HG03045 (cell line): Measurements from ENCODE around the gene CD274.
"Not testable (repeated sequence)": the region's sequence is repeated elsewhere in the genome, so short reads cannot be mapped to it uniquely, and the experiment has no call there.

Source experiments
- ATAC-seq: cut with Tn5 transposase; IDR thresholded peaks from one replicate; pipeline ENCODE4 v1.9.1; 2021; ENCODE audit warnings: mild to moderate bottlenecking, moderate library complexity; ENCODE audit not compliant: unreplicated experiment

Gene CD274

GRCh38 chr9:5493679-5494511 is 43.6 kb downstream of the CD274 start:
- peak; percentile 80 for ATAC-seq

DNA sequence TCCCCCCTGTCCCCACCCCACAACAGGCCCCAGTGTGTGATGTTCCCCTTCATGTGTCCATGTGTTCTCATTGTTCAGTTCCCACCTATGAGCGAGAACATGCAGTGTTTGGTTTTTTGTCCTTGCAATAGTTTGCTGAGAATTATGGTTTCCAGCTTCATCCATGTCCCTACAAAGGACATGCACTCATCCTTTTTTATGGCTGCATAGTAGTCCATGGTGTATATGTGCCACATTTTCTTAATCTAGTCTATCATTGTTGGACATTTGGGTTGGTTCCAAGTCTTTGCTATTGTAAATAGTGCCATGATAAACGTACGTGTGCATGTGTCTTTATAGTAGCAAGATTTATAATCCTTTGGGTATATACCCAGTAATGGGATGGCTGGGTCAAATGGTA is 44.4 kb downstream of the CD274 start:
- ATAC-seq = not testable (repeated sequence)

GRCh38 chr9:5499157-5499556 is 48.8 kb downstream of the CD274 start:
- no peak for ATAC-seq

DNA sequence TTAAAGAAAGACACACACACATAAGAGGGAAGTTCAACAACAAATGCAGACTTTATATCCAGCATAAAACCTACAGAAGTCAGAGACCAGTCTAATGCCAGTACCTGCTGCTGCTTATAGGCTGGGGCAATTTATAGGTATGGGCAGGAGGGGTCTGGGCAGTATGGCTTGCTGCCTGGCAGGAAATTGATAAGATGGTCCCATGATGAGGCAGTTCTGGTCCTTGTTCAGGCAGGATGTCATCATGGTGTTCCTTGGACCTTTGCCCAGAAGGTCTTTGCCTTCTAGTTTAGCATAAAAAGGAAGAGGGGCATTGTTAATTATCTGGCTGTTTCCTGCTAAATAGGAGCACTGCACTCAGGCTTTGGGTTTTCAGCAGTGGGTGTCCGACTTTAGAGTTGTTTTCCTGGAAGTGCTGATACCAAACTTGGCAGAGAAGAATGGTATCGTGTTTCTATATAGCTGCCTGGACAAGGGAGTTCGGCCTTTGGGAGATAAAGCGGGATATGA is 49.6 kb downstream of the CD274 start:
- no peak for ATAC-seq

DNA sequence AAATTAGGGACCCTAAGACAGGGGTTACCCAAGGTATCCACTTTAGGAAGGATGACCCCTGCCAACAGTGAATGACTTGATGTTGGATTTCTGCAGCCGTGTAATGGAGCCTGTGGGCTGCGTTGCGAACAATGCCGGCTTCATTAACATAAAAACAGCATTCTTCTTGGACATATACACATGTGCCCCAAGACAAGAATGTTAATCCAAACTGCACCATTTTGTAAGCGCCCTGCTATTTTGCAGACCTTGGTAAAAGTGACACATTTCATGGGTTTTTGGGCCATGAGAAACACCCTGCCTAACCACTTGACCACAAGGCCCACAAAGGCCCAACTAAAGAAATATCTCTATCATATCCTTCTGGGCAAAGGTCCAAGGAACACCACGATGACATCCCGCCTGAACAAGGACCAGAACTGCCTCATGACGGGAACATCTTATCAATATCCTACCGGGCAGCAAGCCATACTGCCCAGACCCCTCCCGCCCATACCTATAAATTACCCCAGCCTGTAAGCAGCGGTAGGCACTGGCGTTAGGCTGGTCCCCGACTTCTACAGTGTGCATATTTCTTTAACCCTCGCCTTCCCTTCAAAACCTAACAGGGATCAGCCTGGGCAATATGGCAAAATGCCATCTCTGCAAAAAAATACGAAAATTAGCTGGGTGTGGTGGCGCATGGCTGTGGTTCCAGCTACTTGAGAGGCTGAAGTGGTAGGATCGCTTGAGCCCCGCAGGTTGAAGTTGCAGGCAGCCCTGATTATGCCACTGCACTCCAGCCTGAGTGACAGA is 50.3 kb downstream of the CD274 start:
- no peak for ATAC-seq

DNA sequence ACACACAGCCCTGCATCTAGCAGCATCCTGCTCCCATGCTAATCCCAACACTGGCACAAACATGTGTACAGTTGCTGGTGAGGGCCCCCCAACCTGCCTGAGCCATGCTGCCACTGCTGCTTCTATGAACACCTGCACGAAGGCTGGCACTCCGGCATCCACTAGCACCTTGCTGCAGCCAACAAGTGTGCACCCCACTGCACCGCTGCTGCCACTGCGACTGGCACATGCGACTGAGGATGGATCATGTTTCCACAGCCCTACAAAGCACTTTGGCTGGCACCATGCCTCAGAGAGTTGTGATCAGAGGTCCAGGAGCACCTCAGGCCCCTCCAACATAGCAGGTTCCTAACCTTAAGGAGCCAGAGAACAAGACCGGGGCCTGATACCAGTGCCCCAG is 52.2 kb downstream of the CD274 start:
- no peak for ATAC-seq

- ATAC-seq = no peak
Measured at GRCh38 chr9:5509573-5509972, 59.2 kb downstream of the CD274 start.

- ATAC-seq = peak; percentile 69
Measured at GRCh38 chr9:5510360-5510931, 60.1 kb downstream of the CD274 start, which contains the start of gene PDCD1LG2. TSS of gene PDCD1LG2 (plus strand) at chr9:5510531. CDS start at chr9:5522547, 12,016 bp downstream.

DNA sequence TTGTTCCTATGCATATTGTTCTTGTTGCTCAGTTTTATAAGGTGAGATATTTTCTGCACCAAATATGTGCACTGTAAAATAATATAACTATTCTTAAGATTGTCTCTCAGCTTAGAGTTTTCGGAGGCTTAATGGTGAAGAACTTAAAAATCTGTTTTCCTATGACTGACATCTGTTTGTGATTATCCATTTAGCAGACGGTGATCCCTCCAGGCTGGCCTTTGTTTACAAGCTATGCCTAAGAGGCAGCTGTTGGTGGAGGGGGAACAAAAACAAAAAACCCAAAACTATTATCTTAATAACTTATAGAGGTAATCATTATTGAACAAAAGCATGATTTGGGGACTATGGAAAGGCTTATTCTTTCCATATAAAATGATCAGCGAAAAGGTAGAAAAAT is 60.6 kb downstream of the CD274 start:
- no peak for ATAC-seq

- ATAC-seq = no peak
Measured at GRCh38 chr9:5511476-5511875, 61.1 kb downstream of the CD274 start.

DNA sequence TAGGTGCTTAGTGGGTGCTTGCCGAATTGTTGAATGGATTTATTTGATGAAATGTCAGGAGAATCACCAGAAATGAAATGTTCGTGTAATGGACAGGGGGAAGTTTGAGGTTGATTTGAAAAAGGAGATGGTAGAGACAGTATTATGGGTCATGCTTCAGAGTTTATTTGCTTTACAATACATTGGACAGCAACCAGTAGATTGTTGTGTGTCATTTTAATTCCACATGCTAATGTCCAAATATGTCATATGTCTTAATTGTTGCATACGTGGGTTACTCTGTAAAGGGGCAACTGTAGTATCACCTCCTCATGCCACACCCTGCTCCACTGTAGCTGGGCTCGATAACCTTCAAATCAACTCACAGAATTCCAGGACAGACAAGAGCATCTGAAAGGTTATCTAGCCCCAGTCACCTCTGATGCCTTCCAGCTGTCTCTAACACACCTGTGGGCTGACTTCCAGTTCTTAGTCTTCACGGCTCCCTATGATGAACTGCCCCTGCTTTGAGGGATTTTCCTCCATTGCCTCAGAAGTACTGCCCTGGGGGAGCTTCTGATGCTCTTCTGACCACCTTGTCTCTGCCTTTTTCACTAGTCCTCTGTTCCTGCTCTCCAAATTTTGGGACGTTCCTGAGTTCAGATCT is 61.7 kb downstream of the CD274 start:
- no peak for ATAC-seq

GRCh38 chr9:5512658-5513452 is 62.5 kb downstream of the CD274 start:
- ATAC-seq = no peak

- no peak for ATAC-seq
Measured at GRCh38 chr9:5513966-5514616, 63.7 kb downstream of the CD274 start.

- ATAC-seq = no peak
Measured at GRCh38 chr9:5514617-5515260, 64.4 kb downstream of the CD274 start.

DNA sequence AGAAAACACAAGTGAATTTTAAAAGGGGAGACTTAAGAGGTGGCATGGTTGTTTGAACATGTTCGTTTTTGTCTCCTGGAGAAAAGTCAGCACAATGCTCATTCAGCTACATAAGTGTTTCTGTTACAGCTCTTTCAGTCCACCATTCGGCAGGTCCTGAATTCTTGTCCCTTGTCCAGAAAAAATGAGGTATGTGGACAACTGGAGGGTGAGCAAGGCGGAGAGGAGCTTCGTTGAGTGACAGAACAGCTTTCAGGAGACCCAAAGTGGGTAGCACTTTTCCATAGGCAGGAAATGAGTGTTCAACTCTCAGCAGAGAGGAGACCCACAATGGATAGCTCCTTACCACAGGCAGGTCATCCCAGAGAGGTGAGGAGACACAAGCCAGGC is 64.9 kb downstream of the CD274 start:
- no peak for ATAC-seq

- no peak for ATAC-seq
Measured at GRCh38 chr9:5516453-5517220, 66.3 kb downstream of the CD274 start.

- peak; percentile 55 for ATAC-seq
Measured at GRCh38 chr9:5518171-5518936, 68.0 kb downstream of the CD274 start.

DNA sequence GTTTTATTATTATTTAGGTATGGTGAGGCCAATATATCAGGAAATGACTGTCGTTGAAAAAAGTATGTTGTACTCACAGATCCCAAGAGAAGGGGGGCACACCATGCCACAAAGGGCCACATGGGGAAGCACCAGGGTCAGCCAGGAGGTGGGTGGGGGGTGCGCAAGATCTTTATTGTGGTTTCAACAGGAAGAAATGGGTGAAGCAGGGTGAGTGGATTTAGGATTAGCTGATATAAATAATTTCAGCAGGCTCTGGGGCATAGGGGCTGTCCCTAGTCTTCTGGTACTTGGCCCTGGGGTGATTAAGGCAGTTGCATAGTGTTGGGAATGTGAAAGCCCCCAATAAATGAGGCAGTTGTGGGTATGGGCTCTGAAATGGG is 68.6 kb downstream of the CD274 start:
- peak; percentile 18 for ATAC-seq
